Keratinocyte (primary cell): Measurements from ENCODE around the gene S1PR3.

ENCODE experiments used
- EZH2 ChIP-seq: IDR thresholded peaks from one replicate; pipeline ENCODE4 v1.6.1; 2012; ENCODE audit warnings: inconsistent platforms, mild to moderate bottlenecking, low read length, moderate library complexity
- TF ChIP-seq, protein P1 (sequence below), 3 experiments: IDR thresholded peaks in 1 of 3; conservative IDR thresholded peaks in 1 of 3; optimal IDR thresholded peaks in 1 of 3; 2 replicates in 2 of 3; 3 replicates in 1 of 3; pipeline versions ENCODE3 to v1.5.1; 2011; ENCODE audit warnings: low read length in 3 of 3, mild to moderate bottlenecking in 3 of 3, moderate library complexity in 2 of 3, control low read depth in 1 of 3, inconsistent platforms in 1 of 3; ENCODE audit not compliant: insufficient read depth in 2 of 3; ENCODE audit errors: extremely low read depth in 1 of 3

DNA sequence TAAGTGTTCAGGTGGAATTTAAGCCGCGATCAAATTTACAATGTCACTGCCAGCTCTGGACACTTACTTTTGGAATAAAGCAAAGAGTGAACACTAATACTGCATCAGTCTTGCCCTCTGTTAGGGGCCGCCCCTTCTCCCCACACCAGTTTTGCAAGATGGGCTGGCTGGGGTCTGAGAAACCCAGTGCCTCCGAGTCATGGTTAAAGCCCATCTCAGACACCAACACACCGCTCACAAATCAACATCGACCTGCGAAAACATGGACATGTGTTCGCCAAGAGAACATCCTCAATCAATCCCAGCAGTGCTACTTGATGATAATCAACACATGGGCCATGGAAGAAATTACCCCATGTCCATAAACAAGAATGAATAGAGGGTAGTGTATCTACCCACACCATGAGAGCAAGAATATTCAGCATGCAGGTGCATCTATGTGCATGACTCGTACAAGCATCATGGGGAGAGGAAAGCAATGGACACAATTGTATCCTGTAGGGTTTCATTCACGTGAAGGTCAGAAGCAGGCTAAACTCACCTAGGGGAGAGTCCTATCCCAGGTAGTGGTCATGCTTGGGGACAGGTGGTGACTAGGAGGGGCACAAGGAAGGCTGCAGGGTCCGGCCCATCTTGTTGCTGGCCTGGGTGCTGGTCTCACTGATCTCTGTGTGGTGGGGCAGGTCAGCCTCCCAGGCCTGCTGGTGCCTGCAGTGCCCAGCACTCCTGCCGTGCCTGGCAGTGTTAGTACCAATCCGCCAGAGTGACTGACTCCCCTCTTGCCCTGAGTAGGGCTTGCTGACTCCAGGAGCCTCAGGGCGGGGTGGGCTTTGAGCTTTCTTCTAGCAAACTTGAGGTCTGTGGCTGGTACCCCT lies 5.0 kb downstream of the S1PR3 start:
- TF ChIP-seq, protein P1, sequence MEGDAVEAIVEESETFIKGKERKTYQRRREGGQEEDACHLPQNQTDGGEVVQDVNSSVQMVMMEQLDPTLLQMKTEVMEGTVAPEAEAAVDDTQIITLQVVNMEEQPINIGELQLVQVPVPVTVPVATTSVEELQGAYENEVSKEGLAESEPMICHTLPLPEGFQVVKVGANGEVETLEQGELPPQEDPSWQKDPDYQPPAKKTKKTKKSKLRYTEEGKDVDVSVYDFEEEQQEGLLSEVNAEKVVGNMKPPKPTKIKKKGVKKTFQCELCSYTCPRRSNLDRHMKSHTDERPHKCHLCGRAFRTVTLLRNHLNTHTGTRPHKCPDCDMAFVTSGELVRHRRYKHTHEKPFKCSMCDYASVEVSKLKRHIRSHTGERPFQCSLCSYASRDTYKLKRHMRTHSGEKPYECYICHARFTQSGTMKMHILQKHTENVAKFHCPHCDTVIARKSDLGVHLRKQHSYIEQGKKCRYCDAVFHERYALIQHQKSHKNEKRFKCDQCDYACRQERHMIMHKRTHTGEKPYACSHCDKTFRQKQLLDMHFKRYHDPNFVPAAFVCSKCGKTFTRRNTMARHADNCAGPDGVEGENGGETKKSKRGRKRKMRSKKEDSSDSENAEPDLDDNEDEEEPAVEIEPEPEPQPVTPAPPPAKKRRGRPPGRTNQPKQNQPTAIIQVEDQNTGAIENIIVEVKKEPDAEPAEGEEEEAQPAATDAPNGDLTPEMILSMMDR (optimal IDR thresholded peaks at IDR 0.05 in 1 of 3, IDR thresholded peaks at IDR 0.05 in 1 of 3, conservative IDR thresholded peaks at IDR 0.05 in 1 of 3; ENCODE audit: extremely low read depth in 1 of 3, insufficient read depth in 2 of 3, low read length in 3 of 3) = no peak
- TF ChIP-seq EZH2 = no peak
